Measurements from ENCODE around the gene L3MBTL2. TPM values are rescaled to one million over a fixed set of nuclear protein-coding genes. Genes with fewer than 3 reads are reported as not detected.
A peak's percentile ranks its signal among the peaks of the same experiment; 100 is the strongest.

Gene L3MBTL2
- total RNA-seq, 1 experiment from 2014 or later, result 24.7 TPM

DNA sequence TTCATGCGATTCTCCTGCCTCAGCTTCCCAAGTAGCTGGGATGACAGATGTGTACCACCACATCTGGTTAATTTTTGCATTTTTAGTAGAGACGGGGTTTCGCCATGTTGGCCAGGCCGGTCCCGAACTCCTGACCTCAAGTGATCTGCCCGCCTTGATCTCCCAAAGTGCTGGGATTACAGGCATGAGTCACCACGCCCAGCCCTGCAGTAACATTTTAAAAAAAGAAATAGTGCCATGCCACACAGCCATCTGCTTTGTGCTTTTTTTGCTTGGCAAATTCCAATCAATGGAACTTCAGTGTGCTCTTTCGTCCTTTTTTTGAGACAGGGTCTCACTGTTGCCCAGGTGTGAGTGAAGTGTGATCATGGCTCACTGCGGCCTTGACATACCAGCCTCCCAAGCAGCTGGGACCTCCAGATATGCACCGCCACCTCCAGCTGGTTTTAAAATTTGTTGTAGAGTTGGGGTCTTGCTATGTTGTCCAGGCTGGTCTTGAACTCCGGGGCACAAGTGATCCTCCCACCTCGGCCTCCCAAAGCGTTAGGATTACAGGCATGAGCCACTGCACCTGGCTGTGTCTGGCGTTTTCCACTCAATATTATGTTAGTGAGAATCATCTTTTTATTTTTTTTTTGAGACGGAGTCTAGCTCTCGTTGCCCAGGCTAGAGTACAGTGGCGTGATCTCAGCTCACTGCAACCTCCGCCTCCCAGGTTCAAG is 37.4 kb downstream of the L3MBTL2 start:
- Histone ChIP-seq H2AFZ (ENCODE audit: low read depth, low read length, poor library complexity, severe bottlenecking) (no peak overlapping the region), H3K36me3 (ENCODE audit: control insufficient read depth in 1 of 2, insufficient read depth in 2 of 2, low read length in 2 of 2) (peaks cover 0 to 22% of the 10 kb centered on the region in 2 experiments; a peak in 1 of 4 replicates), H3K27ac (ENCODE audit: low read depth, low read length) (peak overlapping the region; percentile 26; the same call in 1 of the 2 replicates), H4K20me1 (ENCODE audit: insufficient read depth) (peaks cover 4% of the 10 kb centered on the region; the same call in 1 of the 2 replicates), H3K4me2 (ENCODE audit: low read length) (peak overlapping the region; percentile 52), H3K9me3 (ENCODE audit: control insufficient read depth in 1 of 2, insufficient read depth in 1 of 2, low read depth in 1 of 2, low read length in 2 of 2) (no peaks in the 10 kb centered on the region), H3K27me3 (ENCODE audit: insufficient read depth, low read length) (no peaks in the 10 kb centered on the region), H3K79me2 (ENCODE audit: insufficient read depth, low read length) (no peaks in the 10 kb centered on the region), H3K4me3 (replicated peaks in 1 of 2; ENCODE audit: low read depth in 1 of 2, low read length in 2 of 2) (no peak overlapping the region), H3K9ac (ENCODE audit: low read length) (no peak overlapping the region), H3K4me1 (ENCODE audit: control insufficient read depth in 1 of 2, insufficient read depth in 2 of 2, low read length in 2 of 2) (peaks cover 6 to 10% of the 10 kb centered on the region in 2 experiments; a peak in 3 of 4 replicates), H3K9me2 (ENCODE audit: insufficient read depth) (no peaks in the 10 kb centered on the region)
- DNase-seq (ENCODE audit: low read depth, low spot score) (no peak), ATAC-seq (0 out of 2 replicates have a peak, but pooled peaks have one; percentile 18)
- CTCF ChIA-PET, result no interaction called here
- no TSS peak for BruUV-seq (replicated peaks)
- POLR2A ChIA-PET, result no interaction called here
- RAD21 ChIA-PET (ENCODE audit: low non-redundant PET in 1 of 2, low total read pairs in 2 of 2, uncharacterized antibody in 2 of 2, unreplicated experiment in 2 of 2), result no interaction called here
- intact Hi-C loops (cut with micrococcal nuclease), result no loop called here
- TF ChIP-seq YY1 (IDR thresholded peaks at IDR 0.05; ENCODE audit: extremely low read depth, insufficient replicate concordance, low read depth, low read length), result no peak
- no peak for TF ChIP-seq SIN3A (IDR thresholded peaks at IDR 0.05; ENCODE audit: low read depth)
- TF ChIP-seq CEBPB (IDR thresholded peaks at IDR 0.05; ENCODE audit: low read depth), result no peak
- TF ChIP-seq CTCF (IDR thresholded peaks at IDR 0.05 in 2 of 3, conservative IDR thresholded peaks at IDR 0.05 in 1 of 3; ENCODE audit: borderline replicate concordance in 1 of 3, insufficient read depth in 1 of 3, low read depth in 2 of 3, low read length in 2 of 3), result no peak
- TF ChIP-seq JUND (IDR thresholded peaks at IDR 0.05), result peak; percentile 5; the same call in 1 of the 2 replicates
- TF ChIP-seq EGR1 (IDR thresholded peaks at IDR 0.05; ENCODE audit: low read depth), result no peak

GRCh38 chr22:41243361-41243760 is 38.2 kb downstream of the L3MBTL2 start:
- H4K20me1 ChIP-seq (ENCODE audit: insufficient read depth), result peaks cover 4% of the 10 kb centered on the region; the same call in 1 of the 2 replicates
- ATAC-seq, result no peak
- no peak overlapping the region for H2AFZ ChIP-seq (ENCODE audit: low read depth, low read length, poor library complexity, severe bottlenecking)
- H3K27ac ChIP-seq (ENCODE audit: low read depth, low read length), result no peak overlapping the region
- no peaks in the 10 kb centered on the region for H3K9me3 ChIP-seq (ENCODE audit: control insufficient read depth in 1 of 2, insufficient read depth in 1 of 2, low read depth in 1 of 2, low read length in 2 of 2)
- ChIA-PET CTCF (interaction anchor here (1.1 kb wide), 1 partner anchor 321 kb away, joined by 5 read pairs; no protein-coding TSS in a partner anchor), POLR2A (no interaction called here), RAD21 (ENCODE audit: low non-redundant PET in 1 of 2, low total read pairs in 2 of 2, uncharacterized antibody in 2 of 2, unreplicated experiment in 2 of 2) (no interaction called here)
- no peaks in the 10 kb centered on the region for H3K79me2 ChIP-seq (ENCODE audit: insufficient read depth, low read length)
- no peak for DNase-seq (ENCODE audit: low read depth, low spot score)
- peaks cover 0 to 28% of the 10 kb centered on the region in 2 experiments; a peak in 2 of 4 replicates for H3K36me3 ChIP-seq (ENCODE audit: control insufficient read depth in 1 of 2, insufficient read depth in 2 of 2, low read length in 2 of 2)
- BruUV-seq (replicated peaks), result no TSS peak
- H3K27me3 ChIP-seq (ENCODE audit: insufficient read depth, low read length), result no peaks in the 10 kb centered on the region
- no peak for TF ChIP-seq ZFX (IDR thresholded peaks at IDR 0.05)
- TF ChIP-seq CEBPB (IDR thresholded peaks at IDR 0.05; ENCODE audit: low read depth), result no peak
- TF ChIP-seq YY1 (IDR thresholded peaks at IDR 0.05; ENCODE audit: extremely low read depth, insufficient replicate concordance, low read depth, low read length), result no peak
- no peak for TF ChIP-seq SIN3A (IDR thresholded peaks at IDR 0.05; ENCODE audit: low read depth)
- TF ChIP-seq EZH2 (IDR thresholded peaks at IDR 0.05), result no peak
- TF ChIP-seq MAX (IDR thresholded peaks at IDR 0.05), result no peak
- TF ChIP-seq SRF (IDR thresholded peaks at IDR 0.05; ENCODE audit: low read depth), result no peak
- TF ChIP-seq CBX3 (IDR thresholded peaks at IDR 0.05; ENCODE audit: low read depth), result no peak
- no peak for TF ChIP-seq FOSL1 (IDR thresholded peaks at IDR 0.05; ENCODE audit: low read depth)
- TF ChIP-seq ZNF274 (IDR thresholded peaks at IDR 0.05; ENCODE audit: low read depth, low read length), result no peak
- no peak for TF ChIP-seq ATF3 (IDR thresholded peaks at IDR 0.05)
- no peak for TF ChIP-seq SP1 (IDR thresholded peaks at IDR 0.05; ENCODE audit: low read depth)
- no peak for TF ChIP-seq POLR2A (IDR thresholded peaks at IDR 0.05; ENCODE audit: borderline replicate concordance, extremely low read depth, insufficient read depth, insufficient read length)
- no peaks in the 10 kb centered on the region for H3K9me2 ChIP-seq (ENCODE audit: insufficient read depth)
- peaks cover 6 to 10% of the 10 kb centered on the region in 2 experiments; a peak in 3 of 4 replicates for H3K4me1 ChIP-seq (ENCODE audit: control insufficient read depth in 1 of 2, insufficient read depth in 2 of 2, low read length in 2 of 2)
- H3K9ac ChIP-seq (ENCODE audit: low read length), result no peak overlapping the region
- H3K4me2 ChIP-seq (ENCODE audit: low read length), result no peak overlapping the region
- intact Hi-C loops (cut with micrococcal nuclease), result no loop called here
- H3K4me3 ChIP-seq (replicated peaks in 1 of 2; ENCODE audit: low read depth in 1 of 2, low read length in 2 of 2), result no peak overlapping the region

Measured in HCT116 (cell line).